ENCODE measurements around the gene BBX. TPM values are rescaled to one million over a fixed set of nuclear protein-coding genes. Genes with fewer than 3 reads are reported as not detected.

BBX gene
- polyA plus RNA-seq, 3 donors: 15.7 to 25.1 (median 16.6) TPM

GRCh38 chr3:107701299-107701698, 178.5 kb downstream of the BBX start:
- no peak overlapping the region for H3K4me3 Mint-ChIP-seq
- intact Hi-C loops (cut with micrococcal nuclease): no loop called here
- peaks cover 0 to 7% (median 2%) of the 10 kb centered on the region in 7 donors for H3K9me3 Mint-ChIP-seq
- no peaks in the 10 kb centered on the region for H3K27me3 ChIP-seq (ENCODE audit: control insufficient read depth in 2 of 2, insufficient read depth in 2 of 2, low read length in 2 of 2)
- WGBS (ENCODE audit: insufficient coverage): 100% methylated on average over 1 of the region's 2 CpGs
- peaks cover 0 to 2% (median 0%) of the 10 kb centered on the region in 3 donors for H3K27me3 Mint-ChIP-seq (ENCODE audit: low read depth in 3 of 3)
- H2AFZ ChIP-seq (ENCODE audit: insufficient read depth, low read depth, low read length, poor library complexity, severe bottlenecking): no peak overlapping the region
- H4K20me1 ChIP-seq (ENCODE audit: insufficient read depth, low read length): peaks cover 12% of the 10 kb centered on the region
- H3K9ac ChIP-seq (ENCODE audit: insufficient read depth, low read length, poor library complexity, severe bottlenecking): no peak overlapping the region
- H3K4me2 ChIP-seq (replicated peaks; ENCODE audit: extremely low read depth, low read length, poor library complexity, severe bottlenecking): no peak overlapping the region
- H3K27ac Mint-ChIP-seq: no peak overlapping the region
- H3K36me3 ChIP-seq (replicated peaks in 1 of 2; ENCODE audit: control insufficient read depth in 1 of 2, insufficient read depth in 2 of 2, low read length in 2 of 2): no peaks in the 10 kb centered on the region
- H3K4me3 ChIP-seq (replicated peaks in 1 of 3; ENCODE audit: low read depth in 2 of 3, low read length in 3 of 3): no peak overlapping the region
- peaks cover 9% of the 10 kb centered on the region for H3K4me1 Mint-ChIP-seq
- no peaks in the 10 kb centered on the region for H3K9me3 ChIP-seq (replicated peaks in 1 of 2; ENCODE audit: control insufficient read depth in 1 of 2, insufficient read depth in 1 of 2, low read length in 2 of 2)
- no peak for TF ChIP-seq CTCF (IDR thresholded peaks at IDR 0.05)
- H3K79me2 ChIP-seq (ENCODE audit: insufficient read depth, low read length): no peaks in the 10 kb centered on the region
- no peaks in the 10 kb centered on the region for H3K4me1 ChIP-seq (ENCODE audit: control insufficient read depth in 1 of 2, insufficient read depth in 2 of 2, low read length in 2 of 2)
- no peaks in the 10 kb centered on the region for H3K36me3 Mint-ChIP-seq
- H3K27ac ChIP-seq (ENCODE audit: low read depth in 1 of 2, low read length in 2 of 2): no peak overlapping the region
- DNase-seq: no peak

DNA sequence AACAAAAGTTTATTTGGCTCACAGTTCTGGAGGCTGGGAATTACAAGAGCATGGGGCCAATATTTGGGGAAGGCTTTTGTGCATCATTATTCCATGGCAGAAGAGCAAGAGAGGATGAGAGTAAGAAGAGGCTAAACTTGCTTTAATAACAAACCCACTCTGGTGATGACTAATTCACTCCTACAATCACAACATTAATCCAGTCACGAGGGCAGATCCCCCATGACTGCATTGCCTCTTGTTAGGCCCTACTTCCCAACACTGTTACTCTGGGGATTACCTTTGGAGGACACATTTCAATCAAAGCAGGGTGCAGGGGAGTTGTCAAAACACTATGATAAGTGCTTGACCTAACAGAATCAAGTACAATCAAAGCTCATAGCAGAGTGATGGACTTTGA, 181.7 kb downstream of the BBX start:
- Mint-ChIP-seq H3K4me3 (no peak overlapping the region), H3K27me3 (ENCODE audit: low read depth in 3 of 3) (no peaks in the 10 kb centered on the region), H3K36me3 (no peaks in the 10 kb centered on the region), H3K4me1 (peaks cover 3% of the 10 kb centered on the region), H3K27ac (no peak overlapping the region), H3K9me3 (peaks cover 0 to 4% (median 0%) of the 10 kb centered on the region in 7 donors)
- no peak overlapping the region for H3K27ac ChIP-seq (ENCODE audit: low read depth in 1 of 2, low read length in 2 of 2)
- no peak for DNase-seq
- WGBS (ENCODE audit: insufficient coverage): no CpG with 5 or more reads among the region's 1 CpG
- no peaks in the 10 kb centered on the region for H3K79me2 ChIP-seq (ENCODE audit: insufficient read depth, low read length)
- H2AFZ ChIP-seq (ENCODE audit: insufficient read depth, low read depth, low read length, poor library complexity, severe bottlenecking): no peak overlapping the region
- TF ChIP-seq CTCF (IDR thresholded peaks at IDR 0.05): no peak
- peaks cover 6% of the 10 kb centered on the region for H4K20me1 ChIP-seq (ENCODE audit: insufficient read depth, low read length)
- no peaks in the 10 kb centered on the region for H3K27me3 ChIP-seq (ENCODE audit: control insufficient read depth in 2 of 2, insufficient read depth in 2 of 2, low read length in 2 of 2)
- H3K9me3 ChIP-seq (replicated peaks in 1 of 2; ENCODE audit: control insufficient read depth in 1 of 2, insufficient read depth in 1 of 2, low read length in 2 of 2): no peaks in the 10 kb centered on the region
- no peak overlapping the region for H3K4me2 ChIP-seq (replicated peaks; ENCODE audit: extremely low read depth, low read length, poor library complexity, severe bottlenecking)
- H3K4me3 ChIP-seq (replicated peaks in 1 of 3; ENCODE audit: low read depth in 2 of 3, low read length in 3 of 3): no peak overlapping the region
- intact Hi-C loops (cut with micrococcal nuclease): no loop called here
- no peaks in the 10 kb centered on the region for H3K4me1 ChIP-seq (ENCODE audit: control insufficient read depth in 1 of 2, insufficient read depth in 2 of 2, low read length in 2 of 2)
- no peak overlapping the region for H3K9ac ChIP-seq (ENCODE audit: insufficient read depth, low read length, poor library complexity, severe bottlenecking)
- no peaks in the 10 kb centered on the region for H3K36me3 ChIP-seq (replicated peaks in 1 of 2; ENCODE audit: control insufficient read depth in 1 of 2, insufficient read depth in 2 of 2, low read length in 2 of 2)

All from CD14-positive monocyte (primary cell).